AG09319 (cell line): ENCODE results near the gene QPRT.

ENCODE experiments used
- DNase-seq: peaks from one replicate; pipeline ENCODE4 v3.0.0-alpha.2; 2010; ENCODE audit warnings: low read depth; ENCODE audit errors: extremely low read depth
- TF ChIP-seq, protein P1 (sequence below): IDR thresholded peaks from 2 replicates; pipeline ENCODE4 v1.5.1; 2011; ENCODE audit warnings: low read depth, mild to moderate bottlenecking, inconsistent platforms, low read length, moderate library complexity

Gene QPRT

DNA sequence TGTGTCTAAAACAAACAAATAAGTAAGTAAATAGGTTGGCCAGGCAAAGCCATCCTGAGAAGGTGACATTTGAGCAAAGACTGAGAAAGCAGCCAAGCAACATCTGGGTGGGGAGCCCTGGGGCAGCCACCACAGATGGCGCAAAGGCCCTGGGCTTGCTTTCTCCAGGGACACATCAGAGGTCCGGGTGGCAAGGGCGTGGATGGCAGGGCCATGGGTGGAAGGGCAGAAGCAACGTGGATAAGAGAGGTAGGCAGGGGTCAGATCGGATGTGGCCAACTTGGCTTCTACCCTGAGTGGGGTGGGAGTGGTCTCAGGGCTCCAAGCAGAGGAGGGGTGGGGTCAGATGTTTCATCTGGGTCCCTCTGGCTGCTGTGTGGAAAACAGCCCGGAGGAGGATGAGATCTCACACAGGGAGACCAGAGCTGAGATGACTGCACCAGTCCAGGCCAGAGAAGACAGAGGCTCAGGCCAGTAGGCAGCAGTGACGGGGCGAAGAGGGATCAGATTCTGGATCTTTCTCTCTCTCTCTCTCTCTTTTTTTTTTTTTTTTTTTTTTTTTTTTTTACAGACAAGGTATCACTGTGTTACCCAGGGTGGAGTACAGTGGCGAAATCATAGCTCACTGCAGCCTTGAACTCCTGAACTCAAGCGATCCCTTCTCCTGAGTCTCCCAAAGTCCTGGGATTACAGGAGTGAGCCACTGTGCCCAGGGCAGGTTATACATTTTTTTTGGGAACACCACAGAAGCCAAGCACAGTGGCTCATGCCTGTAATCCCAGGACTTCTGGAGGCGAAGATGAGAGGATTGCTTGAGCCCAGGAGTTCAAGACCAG lies 22.1 kb upstream of the QPRT start:
- DNase-seq = no peak
- TF ChIP-seq, protein P1, sequence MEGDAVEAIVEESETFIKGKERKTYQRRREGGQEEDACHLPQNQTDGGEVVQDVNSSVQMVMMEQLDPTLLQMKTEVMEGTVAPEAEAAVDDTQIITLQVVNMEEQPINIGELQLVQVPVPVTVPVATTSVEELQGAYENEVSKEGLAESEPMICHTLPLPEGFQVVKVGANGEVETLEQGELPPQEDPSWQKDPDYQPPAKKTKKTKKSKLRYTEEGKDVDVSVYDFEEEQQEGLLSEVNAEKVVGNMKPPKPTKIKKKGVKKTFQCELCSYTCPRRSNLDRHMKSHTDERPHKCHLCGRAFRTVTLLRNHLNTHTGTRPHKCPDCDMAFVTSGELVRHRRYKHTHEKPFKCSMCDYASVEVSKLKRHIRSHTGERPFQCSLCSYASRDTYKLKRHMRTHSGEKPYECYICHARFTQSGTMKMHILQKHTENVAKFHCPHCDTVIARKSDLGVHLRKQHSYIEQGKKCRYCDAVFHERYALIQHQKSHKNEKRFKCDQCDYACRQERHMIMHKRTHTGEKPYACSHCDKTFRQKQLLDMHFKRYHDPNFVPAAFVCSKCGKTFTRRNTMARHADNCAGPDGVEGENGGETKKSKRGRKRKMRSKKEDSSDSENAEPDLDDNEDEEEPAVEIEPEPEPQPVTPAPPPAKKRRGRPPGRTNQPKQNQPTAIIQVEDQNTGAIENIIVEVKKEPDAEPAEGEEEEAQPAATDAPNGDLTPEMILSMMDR = no peak

DNA sequence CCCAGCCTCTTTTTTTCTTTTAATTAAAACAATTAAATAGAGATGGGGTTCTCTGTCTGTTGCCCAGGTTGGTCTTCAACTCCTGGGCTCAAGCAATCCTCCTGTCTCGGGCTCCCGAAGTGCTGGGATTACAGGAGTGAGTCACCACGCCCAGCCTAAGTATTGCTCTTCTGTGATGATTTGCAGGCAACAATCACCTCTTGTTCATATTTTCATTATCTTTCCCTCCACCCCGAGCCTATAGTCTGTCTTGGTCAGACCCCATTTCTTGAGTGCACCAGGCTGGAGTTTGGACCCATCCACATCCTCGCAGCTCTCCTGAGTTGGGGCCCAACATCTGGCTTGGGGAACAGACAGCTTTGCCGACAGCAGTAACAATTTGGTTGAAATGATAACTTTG lies 20.3 kb upstream of the QPRT start:
- TF ChIP-seq, protein P1 = no peak

DNA sequence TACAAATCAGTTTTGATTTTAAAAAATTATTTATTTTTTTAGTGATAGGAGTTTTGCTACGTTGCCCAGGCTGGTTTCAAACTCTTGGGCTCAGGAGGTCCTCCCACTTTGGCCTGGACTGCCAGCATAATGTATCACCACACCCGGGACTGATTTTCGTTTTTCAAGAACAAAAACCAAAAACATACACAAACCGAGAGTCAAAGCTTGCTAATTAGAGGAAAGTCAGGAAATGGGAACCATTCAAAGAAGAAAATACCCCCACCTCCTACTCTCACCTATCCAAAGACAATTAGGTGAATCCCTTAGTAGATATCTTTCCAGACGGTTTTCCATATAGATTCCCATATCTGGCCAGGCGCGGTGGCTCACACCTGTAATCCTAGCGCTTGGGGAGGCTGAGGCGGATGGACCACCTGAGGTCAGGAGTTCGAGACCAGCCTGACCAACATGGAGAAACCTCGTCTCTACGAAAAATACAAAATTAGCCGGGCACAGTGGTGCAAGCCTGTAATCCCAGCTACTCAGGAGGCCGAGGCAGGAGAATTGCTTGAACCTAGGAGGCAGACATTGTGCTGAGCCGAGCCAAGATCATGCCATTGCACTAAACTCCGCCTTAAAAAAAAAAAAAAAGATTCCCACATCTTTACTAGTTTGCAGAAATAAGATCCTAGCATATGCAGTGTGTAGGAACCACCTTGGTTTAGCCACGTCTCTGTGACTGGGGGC lies 16.8 kb upstream of the QPRT start:
- DNase-seq = no peak
- TF ChIP-seq, protein P1 = no peak

More for the DNA sequence above, 20.3 kb upstream of the QPRT start:
- DNase-seq = no peak

DNA sequence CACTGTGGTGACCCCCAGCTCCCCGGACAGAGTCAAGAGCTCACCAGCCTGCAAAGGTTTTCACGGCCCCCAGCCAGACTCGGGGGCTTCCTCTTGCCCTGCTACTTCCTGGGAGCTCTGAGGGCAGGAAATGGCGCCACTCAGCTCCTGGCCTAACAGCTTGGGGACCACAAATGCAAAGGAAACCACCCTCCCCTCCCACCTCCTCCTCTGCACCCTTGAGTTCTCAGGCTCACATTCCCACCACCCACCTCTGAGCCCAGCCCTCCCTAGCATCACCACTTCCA lies 16.3 kb upstream of the QPRT start:
- TF ChIP-seq, protein P1 = no peak
- no peak for DNase-seq

DNA sequence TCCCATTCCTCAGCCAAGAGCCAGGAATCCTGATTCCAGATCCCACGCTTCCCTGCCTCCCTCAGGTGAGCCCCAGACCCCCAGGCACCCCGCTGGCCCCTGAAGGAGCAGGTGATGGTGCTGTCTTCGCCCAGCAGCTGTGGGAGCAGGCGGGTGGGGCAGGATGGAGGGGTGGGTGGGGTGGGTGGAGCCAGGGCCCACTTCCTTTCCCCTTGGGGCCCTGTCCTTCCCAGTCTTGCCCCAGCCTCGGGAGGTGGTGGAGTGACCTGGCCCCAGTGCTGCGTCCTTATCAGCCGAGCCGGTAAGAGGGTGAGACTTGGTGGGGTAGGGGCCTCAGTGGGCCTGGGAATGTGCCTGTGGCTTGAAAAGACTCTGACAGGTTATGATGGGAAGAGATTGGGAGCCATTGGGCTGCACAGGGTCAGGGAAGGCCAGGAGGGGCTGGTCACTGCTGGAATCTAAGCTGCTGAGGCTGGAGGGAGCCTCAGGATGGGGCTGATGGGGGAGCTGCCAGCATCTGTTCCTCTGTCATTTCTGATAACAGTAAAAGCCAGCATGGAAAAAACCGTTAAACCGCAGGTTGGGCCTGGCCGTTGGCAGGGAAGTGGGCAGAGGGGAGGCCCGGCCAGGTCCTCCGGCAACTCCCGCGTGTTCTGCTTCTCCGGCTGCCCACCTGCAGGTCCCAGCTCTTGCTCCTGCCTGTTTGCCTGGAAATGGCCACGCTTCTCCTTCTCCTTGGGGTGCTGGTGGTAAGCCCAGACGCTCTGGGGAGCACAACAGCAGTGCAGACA lies 15.8 kb upstream of the QPRT start, which contains the start of gene SPN:
Gene SPN (plus strand): TSS at position 232 of the 791 bp plus-strand sequence. CDS start 482 bp downstream, at position 714.
- no peak for DNase-seq
- TF ChIP-seq, protein P1 = no peak

DNA sequence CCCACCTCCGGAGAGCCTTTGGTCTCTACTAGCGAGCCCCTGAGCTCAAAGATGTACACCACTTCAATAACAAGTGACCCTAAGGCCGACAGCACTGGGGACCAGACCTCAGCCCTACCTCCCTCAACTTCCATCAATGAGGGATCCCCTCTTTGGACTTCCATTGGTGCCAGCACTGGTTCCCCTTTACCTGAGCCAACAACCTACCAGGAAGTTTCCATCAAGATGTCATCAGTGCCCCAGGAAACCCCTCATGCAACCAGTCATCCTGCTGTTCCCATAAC lies 15.2 kb upstream of the QPRT start:
- TF ChIP-seq, protein P1 = no peak
- no peak for DNase-seq
